Measurements from ENCODE around the gene FLNB.

The FLNB gene

DNA sequence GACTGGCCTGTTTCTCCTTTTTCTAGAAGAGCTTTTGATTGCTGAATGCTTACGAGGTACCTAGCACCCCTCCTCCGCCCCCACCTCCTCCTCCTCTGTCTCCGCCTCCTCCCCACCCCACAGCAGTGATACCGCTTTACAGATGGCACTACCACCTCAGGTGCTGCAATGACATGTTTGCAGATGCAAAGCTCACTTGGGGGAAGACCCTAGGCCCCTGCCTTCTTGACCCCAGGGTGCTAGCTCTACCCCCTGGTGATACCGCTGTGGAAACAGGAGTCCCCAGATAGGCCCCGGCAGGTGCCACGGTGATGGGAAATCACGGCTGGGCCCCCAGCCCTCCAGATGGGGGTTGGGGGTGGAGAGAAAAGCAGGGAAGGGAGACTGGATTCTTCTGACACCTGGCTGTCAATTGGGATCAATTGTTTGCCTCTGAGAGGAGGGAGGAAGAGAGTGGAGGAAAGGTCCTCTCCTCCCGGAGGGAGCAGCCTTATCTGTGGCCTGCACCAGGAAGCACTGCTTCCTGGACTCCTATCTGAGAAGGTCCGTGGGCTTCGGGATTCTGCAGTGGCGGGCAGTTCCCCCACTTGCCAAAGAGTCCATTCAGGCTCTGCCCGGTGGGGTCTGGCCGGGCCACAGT is 164.9 kb downstream of the FLNB start:
- no peak for DNase-seq

DNA sequence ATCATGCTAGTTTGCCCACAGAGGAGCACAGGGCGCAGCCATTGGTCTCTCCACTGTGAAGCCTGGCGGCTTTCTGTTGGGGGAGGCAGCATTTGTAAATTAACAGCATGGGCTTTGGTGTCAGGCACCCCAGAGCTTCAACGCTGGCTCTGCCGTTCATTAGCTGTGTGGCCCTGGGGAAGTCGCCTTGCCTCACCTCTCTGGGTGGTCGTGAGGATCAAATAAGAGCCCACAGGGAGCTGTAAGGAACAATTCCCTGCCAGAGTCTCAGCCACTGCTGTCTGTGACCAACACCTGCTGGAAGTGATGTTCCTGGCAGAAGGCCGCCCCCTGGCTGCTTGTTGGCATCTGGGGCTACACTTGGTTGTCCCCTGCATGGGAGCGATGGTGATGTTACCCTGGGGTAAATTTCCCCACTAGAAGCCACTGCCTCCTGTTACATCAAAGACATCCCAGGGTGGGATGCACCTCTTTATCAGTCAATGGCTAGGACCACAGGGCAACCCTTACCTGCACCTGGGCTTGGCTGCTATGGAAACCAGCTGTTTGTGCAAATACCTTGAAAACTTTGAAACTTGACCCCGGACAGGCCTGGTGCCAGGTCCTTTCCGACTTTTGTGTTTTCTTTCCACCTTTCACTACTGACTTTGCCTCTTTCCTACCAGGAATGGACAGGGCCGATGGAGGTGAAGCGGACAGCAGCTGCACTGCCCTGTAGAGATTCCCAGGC is 165.6 kb downstream of the FLNB start:
- DNase-seq, result no peak

DNA sequence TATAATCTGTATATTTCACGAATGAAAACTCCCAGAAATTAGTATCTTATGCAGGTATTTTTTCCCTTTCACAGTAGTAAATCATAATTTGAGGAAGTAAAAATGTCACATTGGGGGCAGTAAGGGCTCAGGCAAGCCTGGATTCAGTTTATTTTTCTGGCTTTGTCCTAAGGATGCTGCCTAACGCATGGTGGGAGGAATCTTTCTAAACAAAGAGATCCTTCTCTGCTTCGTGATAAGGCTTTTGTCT is 166.9 kb downstream of the FLNB start:
- no peak for DNase-seq

GRCh38 chr3:58175437-58176184 is 167.4 kb downstream of the FLNB start:
- DNase-seq, result no peak

GRCh38 chr3:58176185-58176530 is 167.9 kb downstream of the FLNB start:
- DNase-seq, result no peak

DNA sequence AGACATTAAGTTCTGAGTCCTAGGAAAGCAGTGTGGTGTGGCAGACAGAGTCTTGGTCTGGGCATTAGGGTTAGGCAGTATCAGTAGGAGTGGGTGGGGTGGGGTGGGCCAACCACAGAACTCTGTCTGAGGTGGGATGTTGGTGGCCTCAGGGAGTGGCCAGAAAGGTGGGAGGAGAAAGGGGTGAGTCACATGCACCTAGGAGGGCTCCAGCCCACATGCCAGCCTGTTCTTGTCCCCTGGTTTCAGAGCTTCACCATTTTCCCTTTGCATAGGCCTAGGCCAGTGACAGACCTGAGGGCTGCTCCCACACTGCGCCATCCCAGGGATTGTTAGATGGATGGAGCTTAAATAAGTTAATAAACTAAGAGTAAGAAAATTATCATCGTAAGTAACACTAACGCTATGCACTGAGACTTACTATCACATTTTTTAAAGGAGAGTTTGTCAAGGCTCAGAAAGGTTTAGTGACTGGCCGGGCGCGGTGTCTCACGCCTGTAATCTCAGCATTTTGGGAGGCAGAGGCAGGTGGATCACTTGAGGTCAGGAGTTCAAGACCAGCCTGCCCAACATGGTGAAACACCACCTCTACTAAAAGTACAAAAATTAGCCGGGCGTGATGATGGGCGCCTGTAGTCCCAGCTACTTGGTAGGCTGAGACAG is 168.7 kb downstream of the FLNB start:
- no peak for DNase-seq

- DNase-seq, result peak; percentile 58
Observed at GRCh38 chr3:58177747-58178527, 169.7 kb downstream of the FLNB start.

- DNase-seq, result no peak
Observed at GRCh38 chr3:58178528-58179234, 170.5 kb downstream of the FLNB start.

- DNase-seq, result no peak
Observed at GRCh38 chr3:58179235-58180098, 171.2 kb downstream of the FLNB start.

- DNase-seq, result no peak
Observed at GRCh38 chr3:58180099-58180880, 172.1 kb downstream of the FLNB start.

DNA sequence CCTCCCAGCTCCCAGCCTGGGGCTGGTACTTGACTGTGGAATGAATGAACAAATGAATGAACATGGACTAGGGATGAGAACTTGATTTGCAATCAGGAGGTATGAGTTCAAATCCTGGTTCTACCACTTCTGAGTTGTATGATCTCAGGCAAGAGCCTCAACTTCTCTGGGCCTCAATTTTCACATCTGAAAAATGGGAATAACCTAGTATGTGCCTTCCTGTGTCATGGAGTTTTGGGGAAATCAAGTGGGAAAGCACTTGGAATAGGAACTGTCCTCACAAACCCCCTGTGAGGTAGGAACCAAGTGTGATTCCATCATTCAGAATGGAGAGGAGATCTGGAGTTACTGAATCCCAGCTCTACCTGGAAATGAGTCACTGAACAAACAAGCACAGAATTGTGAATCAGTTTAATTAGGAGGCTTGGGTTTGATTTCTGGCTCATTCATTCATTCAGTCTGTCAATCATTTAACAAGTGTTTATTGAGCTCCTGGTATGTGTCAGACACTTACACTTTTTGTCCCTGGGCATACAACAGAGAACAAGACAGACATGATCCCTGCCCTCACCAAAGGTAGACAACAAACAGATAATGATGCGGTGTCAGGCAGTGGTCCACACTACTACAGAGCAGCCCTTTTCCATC is 172.8 kb downstream of the FLNB start:
- no peak for DNase-seq

GRCh38 chr3:58183221-58183620 is 175.0 kb downstream of the FLNB start:
- no peak for DNase-seq

DNA sequence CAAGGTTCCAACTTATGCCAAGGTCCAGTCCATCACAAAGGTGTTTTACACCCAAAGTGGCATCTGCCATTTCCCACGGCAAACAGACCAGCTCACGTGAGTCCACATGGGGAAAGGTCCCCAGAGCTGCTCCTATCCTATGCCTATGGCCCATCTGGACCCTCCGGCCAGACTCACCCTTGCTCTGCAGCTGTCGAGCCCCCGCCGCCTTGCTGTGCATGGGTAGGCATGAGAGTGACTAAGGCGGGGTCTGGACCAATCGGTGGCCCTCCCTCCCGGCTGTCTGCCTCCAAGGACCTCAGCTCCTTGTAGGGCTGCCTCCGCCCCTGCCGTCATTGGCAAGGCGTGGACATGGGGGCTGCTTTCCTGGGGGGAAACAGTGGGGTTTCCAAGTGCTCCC is 175.7 kb downstream of the FLNB start:
- DNase-seq, result no peak

GRCh38 chr3:58184309-58184981 is 176.2 kb downstream of the FLNB start:
- DNase-seq, result no peak

GRCh38 chr3:58184982-58185360 is 176.7 kb downstream of the FLNB start:
- no peak for DNase-seq

DNA sequence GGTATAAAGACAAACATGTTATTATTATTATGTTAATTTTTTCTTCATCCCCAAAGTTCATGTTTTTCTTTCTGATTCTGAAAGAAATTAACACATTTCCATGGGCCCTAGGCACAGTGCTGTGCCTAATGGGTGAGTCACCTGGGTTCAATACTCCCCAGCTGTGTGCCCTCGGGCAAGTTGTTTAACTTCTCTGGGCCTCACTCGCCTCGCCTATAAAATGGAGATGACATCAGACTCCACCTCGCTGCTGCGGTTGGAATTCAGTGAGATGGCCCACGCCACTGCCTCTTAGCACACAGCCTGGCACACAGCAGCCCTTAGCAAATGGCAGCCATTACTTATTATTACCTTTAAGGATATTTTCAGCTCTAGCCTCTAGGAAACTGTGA is 179.9 kb downstream of the FLNB start:
- DNase-seq, result no peak

DNA sequence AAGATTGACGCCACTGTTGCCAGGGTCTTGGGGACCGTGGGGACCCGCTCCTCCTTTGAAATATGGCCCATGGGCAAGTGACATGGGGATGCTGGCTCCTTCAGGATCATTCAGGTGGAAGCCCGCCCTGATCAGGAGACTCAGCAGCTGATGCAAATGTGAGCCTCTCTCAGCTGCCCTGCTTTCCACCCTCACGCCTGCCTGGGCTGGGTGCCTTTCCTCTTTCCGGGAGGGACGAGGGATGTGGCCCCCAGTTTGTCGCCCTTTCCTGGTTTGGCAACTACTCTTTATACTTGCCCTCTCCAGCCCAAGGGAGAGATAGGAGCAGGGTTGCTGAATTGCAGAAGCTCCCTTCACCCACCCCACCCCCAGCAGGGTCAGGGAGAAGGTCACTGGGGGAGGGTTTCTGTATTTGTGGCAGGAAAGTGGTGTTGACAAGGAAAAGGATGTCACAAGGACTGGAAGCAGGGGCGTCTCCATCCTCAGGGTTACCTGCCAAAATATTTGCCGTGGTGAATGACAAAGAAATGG is 180.8 kb downstream of the FLNB start:
- no peak for DNase-seq

GRCh38 chr3:58189691-58190090 is 181.5 kb downstream of the FLNB start:
- no peak for DNase-seq

GRCh38 chr3:58190291-58190690 is 182.1 kb downstream of the FLNB start:
- no peak for DNase-seq

All from activated gamma-delta T cell (primary cell).